GM18502 (cell line): ENCODE data around the gene FAXDC2.

Experiments
- ATAC-seq: cut with Tn5 transposase; IDR thresholded peaks from one replicate; pipeline ENCODE4 v1.9.1; 2021; ENCODE audit warnings: mild to moderate bottlenecking; ENCODE audit not compliant: unreplicated experiment, poor library complexity

The FAXDC2 gene

GRCh38 chr5:154802050-154802449 is 48.4 kb downstream of the FAXDC2 start:
- no peak for ATAC-seq

GRCh38 chr5:154801083-154801482 is 49.3 kb downstream of the FAXDC2 start:
- ATAC-seq: no peak

DNA sequence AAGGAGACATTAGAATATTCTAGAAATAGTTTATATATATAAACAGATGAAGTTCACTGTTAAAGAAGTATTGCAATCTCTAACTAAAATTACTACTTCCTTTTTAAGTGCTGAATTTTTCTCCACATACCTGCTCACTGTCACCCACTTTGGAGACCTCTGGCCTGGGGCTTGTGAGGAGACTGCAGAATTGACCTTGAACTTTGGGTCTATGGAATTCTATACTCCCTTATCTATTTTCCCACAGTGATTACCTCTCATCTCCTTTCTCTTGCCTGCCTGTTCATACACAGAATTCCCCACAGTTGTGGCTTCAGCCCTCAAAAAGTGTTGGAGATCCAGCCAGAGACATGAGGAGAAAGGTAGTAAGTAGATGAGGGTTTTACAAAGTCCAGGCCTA is 49.8 kb downstream of the FAXDC2 start:
- no peak for ATAC-seq

DNA sequence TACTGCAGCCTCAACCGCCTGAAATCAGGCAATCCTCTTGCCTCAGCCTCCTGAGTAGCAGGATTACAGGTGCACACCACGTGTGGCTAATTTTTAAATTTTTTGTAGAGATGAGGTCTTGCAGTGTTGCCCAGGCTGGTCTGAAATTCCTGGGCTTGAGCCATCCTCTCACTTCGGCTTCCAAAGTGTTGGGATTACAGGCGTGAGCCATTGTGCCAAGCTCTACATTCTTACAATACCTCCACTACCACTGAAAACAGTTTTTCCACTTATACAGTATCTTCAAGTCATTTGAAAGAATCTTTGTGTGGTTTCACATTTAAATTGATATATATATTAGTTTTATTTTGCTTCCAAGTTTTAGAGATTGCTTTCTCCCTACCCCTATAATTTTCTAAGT is 52.6 kb downstream of the FAXDC2 start:
- ATAC-seq: no peak

- no peak for ATAC-seq
These were observed 55.2 kb downstream of the FAXDC2 start for GRCh38 chr5:154795235-154795596.

DNA sequence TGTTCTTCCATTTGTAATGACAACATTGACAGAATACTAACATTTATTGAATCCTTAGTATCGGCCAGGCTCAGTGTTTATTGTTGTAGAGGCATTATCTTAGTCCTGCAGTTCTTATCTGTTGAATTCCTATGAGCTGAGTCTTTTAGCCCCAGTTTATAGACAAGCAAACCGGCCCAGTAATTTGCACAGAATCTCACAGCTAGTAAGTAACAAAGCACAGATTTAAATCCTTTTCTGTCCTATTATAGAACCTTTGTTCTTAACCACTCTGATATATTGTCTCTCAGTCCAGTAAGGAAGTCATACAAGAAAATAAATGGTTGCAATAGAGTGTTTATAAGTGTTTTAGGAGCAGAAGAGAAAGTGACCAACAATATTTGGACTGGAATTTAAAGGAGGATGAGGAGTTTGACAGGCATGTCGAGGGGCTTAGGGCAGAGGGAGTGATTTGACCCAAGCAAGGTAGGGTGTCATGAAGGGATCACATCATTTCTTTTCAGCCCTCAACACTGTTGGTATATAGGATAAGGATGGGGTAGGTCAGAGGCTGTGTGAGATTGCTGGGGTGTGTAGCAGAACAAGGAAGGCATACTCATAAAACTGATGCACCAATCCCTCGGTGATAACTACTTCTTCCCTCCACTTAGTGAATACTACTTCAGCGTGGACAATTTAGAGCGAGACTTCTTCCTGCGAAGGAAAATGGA is 55.7 kb downstream of the FAXDC2 start:
- no peak for ATAC-seq

DNA sequence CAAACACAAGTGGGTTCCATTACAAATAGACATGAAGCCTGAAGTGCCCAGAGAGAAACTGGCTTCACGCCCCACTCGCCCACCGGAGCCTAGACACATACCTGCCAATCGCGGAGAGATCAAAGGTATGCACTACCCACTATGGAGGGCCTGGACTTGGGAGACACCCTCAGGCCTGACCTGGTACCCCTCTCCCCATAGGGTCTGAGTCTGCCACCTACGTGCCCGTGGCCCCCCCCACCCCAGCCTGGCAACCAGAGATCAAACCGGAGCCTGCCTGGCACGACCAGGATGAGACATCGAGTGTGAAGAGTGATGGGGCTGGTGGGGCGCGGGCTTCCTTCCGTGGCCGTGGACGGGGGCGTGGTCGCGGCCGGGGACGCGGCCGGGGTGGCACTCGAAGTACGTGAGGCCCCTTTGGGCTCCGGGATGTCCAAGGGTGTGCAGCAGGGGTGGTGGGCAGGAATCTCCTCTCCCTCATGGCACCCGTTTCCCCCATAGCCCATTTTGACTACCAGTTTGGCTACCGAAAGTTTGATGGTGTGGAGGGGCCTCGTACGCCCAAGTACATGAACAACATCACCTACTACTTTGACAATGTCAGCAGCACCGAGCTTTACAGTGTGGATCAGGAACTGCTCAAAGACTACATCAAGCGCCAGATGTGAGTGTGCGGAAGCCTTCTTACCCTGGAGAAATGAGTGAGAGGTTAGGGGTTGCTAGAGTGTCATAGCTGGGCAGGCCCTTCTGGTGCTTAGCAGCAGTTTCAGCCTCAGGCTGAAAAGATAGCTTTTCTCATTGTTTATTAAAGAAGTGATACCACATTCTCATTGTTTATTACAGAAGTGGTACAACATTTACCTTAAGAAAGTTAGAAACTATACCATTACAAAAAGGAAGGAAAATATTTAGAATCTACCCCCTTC is 56.5 kb downstream of the FAXDC2 start:
- no peak for ATAC-seq

GRCh38 chr5:154791535-154791934 is 58.9 kb downstream of the FAXDC2 start:
- ATAC-seq: peak; percentile 81

- ATAC-seq: no peak
These were observed 62.2 kb downstream of the FAXDC2 start for GRCh38 chr5:154788212-154788611.

GRCh38 chr5:154786414-154786813 is 64.0 kb downstream of the FAXDC2 start:
- no peak for ATAC-seq

DNA sequence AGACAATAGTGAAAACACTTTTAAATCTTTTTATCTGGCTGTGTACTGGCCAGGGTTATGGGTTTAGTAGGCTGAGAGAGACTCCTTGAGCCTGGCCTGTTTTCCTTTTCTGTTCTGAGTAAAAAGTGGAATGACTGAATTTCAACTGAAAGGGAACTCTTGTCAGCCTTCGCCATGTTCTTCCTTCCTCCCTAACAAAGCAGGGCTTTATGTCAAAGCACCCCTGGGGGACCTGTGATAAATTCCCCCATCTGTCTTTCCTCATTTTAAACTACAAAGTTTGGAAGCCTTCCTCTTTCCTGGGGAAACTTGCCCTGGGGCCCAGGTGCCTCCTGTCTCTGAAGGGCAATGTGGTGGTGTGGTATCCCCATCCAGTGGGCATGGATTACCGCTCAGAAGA is 65.5 kb downstream of the FAXDC2 start:
- no peak for ATAC-seq

- ATAC-seq: peak; percentile 59
These were observed 66.5 kb downstream of the FAXDC2 start for GRCh38 chr5:154783774-154784460.

GRCh38 chr5:154782812-154783592 is 67.4 kb downstream of the FAXDC2 start:
- peak; percentile 9 for ATAC-seq

GRCh38 chr5:154782326-154782725 is 68.1 kb downstream of the FAXDC2 start:
- no peak for ATAC-seq

DNA sequence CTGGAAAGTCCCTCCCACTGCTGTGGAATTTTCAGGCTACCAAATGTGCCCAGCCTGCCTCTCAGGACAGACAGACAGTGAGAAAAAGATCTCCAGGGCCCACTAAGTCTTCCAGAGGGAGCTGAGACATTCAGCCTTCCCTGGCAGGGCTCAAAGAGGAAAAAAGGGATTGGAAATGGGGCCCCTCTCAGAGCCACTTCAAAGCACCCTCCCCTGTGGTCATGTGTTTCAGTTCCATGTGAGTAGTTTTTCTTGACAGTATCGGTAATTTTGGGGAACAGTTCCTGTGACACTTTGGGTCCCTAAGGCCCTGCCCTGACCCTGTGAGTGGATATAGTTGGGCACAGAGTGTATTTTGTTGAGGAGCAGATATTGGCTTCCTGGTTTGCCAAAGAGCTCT is 70.3 kb downstream of the FAXDC2 start:
- peak; percentile 41 for ATAC-seq

- no peak for ATAC-seq
These were observed 71.3 kb downstream of the FAXDC2 start for GRCh38 chr5:154779105-154779504.

DNA sequence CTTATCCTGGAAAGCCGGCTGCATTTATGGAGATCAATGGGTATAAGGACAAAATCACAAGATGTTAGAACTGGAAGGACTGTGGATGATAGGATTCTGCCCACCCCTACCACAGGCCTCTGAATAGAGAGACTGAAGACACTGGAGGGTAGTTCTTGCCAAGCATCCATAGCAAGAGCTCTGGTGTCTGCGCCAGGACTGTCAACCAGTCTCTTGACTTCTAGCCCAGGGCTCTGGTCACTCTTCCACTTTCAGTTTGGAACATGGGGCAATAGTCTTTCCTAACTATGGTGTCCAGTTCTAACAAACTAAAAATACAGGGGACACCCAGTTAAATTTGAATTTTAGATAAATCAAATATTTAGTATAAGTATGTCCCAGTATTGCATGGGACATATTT is 71.9 kb downstream of the FAXDC2 start:
- no peak for ATAC-seq

- no peak for ATAC-seq
These were observed 74.2 kb downstream of the FAXDC2 start for GRCh38 chr5:154776167-154776566.

DNA sequence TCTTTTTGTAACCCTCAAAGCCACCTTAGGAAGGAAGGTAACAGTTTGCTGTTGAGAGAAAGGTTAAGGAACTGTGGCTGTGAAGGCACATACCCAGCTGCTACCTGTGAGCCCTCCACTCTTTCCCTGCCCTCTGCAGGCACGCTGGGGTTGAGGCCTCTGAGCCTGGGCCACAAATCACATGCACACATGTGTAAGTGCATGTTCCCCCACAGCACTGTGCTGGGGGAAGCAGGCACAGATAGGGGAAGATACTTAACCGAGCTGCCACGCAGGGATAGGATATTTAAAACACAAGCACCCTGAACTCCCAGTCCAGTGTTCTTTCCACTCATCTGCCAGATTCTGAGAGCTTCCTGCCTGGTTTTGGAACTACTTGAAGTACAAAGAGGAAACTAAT is 77.1 kb downstream of the FAXDC2 start:
- ATAC-seq: no peak

DNA sequence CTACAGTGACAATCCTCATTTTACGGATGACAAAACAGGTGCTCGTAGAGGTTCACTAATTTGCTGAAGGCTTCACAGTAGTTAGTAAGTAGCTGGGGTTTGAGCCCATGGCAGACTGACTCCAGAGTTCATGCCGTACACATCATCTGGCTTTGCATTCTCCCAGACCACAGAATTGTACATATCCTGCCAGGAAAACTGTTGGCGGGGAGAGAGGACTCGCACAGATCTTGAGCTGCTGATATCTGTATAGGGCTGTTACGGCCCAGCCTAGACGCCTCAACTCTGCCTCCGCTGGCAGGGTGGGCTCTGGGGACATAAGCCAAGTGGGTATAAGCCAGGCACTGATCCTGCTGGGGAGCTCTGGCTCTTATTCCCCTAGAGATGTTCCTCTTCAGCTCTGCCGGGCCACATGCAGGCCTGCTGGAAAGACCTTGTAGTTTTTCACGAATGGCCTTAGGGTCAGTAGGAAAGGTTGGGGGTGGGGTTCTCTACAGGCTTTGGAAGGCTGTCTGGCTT is 79.0 kb downstream of the FAXDC2 start:
- ATAC-seq: no peak
